Pulmonary artery endothelial cell (primary cell): ENCODE measurements around the gene MTFMT. TPM values are rescaled to one million over a fixed set of nuclear protein-coding genes. Genes with fewer than 3 reads are reported as not detected.
"Not testable (repeated sequence)": the region's sequence is repeated elsewhere in the genome, so short reads cannot be mapped to it uniquely, and the experiment has no call there.

Experiments used
- DNase-seq: peaks from one replicate; pipeline ENCODE4 v3.0.0-alpha.2; 2011; ENCODE audit warnings: low read depth, low spot score
- total RNA-seq: library from RNA; depleted of rRNA; stranded (reverse); fragments of >200 nt; gene quantifications from 2 replicates; pipeline ENCODE4 v1.2.3, GENCODE V29; 2014

Gene MTFMT
- 14.6 and 16.1 TPM in 2 replicates for total RNA-seq

- no peak for DNase-seq
Measured at GRCh38 chr15:65028921-65029735, at the start of gene MTFMT. TSS of gene MTFMT (minus strand) at chr15:65029639. CDS start at chr15:65029613, 26 bp downstream.

DNA sequence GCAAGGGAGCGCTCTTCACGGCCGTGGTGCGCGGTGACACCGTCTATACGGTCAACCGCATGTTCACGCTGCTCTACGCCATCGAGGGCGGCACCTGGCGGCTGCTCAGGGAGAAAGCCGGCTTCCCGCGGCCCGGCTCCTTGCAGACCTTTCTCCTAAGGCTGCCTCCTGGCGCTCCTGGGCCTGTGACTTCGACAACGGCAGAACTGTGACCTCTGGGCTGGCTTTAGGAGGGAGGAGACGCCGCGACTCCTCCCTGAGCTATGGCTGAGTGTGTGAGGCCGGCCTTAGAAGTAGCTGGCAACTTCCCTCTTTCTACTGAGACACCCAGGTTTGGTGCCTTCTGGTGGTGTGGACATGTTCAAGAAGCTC is 48.5 kb upstream of the MTFMT start:
- no peak for DNase-seq

GRCh38 chr15:65077291-65077980 is 48.0 kb upstream of the MTFMT start:
- no peak for DNase-seq

DNA sequence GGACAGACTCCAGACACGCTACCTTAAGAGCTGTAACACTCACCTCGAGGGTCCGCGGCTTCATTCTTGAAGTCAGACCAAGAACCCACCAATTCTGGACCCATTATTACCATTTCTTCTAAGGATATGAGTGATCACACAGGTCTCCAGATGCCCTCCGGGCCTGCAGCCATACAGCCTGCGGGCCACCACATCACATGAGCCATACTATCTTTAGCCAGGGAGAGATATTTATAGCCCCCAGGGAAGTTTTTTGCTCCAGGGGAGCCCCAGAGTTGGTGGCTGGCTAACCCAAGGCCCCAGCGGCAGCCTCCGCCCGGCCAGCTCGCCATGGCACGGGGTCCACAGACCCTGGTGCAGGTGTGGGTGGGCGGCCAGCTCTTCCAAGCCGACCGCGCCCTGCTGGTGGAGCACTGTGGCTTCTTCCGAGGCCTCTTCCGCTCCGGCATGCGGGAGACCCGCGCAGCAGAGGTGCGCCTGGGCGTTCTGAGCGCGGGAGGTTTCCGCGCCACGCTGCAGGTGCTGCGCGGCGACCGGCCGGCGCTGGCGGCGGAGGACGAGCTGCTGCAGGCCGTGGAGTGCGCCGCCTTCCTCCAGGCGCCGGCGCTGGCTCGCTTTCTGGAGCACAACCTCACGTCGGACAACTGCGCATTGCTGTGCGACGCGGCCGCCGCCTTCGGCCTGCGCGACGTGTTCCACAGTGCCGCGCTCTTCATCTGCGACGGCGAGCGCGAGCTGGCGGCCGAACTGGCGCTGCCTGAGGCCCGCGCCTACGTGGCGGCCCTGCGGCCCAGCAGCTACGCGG is 47.2 kb upstream of the MTFMT start, which contains the start of gene KBTBD13:
Gene KBTBD13, plus strand, starts transcription at position 261 of the 805 bp plus-strand sequence. Its CDS starts 70 bp downstream, at position 331.
- DNase-seq, result no peak

DNA sequence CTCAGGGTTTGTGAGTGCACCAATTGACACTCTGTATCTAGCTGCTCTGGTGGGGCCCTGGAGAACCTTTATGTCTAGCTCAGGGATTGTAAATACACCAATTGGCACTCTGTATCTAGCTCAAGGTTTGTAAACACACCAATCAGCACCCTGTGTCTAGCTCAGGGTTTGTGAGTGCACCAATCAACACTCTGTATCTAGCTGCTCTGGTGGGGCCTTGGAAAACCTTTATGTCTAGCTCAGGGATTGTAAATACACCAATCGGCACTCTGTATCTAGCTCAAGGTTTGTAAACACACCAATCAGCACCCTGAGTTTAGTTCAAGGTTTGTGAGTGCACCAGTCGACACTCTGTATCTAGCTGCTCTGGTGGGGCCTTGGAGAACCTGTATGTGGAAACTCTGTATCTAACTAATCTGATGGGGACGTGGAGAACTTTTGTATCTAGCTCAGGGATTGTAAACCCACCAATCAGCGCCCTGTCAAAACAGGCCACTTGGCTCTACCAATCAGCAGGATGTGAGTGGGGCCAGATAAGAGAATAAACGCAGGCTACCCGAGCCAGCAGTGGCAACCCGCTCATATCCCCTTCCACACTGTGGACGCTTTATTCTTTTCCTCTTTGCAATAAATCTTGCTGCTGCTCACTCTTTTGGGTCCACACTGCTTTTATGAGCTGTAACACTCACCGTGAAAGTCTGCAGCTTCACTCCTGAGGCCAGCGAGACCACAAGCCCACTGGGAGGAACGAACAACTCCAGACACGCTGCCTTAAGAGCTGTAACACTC is 46.4 kb upstream of the MTFMT start:
- DNase-seq, result not testable (repeated sequence)

DNA sequence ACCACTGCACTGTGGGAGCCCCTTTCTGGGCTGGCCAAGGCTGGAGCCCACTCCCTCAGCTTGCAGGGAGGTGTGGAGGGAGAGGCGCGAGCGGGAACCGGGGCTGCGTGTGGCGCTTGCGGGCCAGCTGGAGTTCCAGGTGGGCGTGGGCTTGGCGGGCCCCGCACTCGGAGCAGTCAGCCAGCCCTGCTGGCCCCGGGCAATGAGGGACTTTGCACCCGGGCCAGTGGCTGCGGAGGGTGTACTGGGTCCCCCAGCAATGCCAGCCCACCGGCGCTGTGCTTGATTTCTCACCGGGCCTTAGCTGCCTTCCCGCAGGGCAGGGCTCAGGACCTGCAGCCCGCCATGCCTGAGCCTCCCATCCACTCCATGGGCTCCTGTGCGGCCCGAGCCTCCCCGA is 45.5 kb upstream of the MTFMT start:
- DNase-seq, result not testable (repeated sequence)

DNA sequence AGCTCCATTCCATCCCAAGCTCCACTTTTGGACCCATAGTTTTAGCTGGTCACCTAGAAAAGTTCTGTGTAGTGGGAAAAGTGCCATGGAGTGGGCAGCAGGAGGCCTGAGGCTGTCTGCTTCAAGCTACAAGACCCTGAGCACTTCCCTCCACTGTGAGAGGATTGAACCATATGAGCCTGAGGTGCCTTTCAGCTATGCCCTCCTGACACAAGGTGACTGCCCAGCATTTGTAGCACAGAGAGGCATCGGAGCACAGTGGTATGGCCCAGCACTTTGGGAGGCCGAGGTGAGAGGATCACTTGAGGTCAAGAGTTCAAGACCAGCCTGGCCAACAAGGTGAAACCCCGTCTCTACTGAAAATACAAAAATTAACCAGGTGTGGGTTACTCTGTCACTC is 43.2 kb upstream of the MTFMT start:
- no peak for DNase-seq

GRCh38 chr15:65072027-65072426 is 42.6 kb upstream of the MTFMT start:
- DNase-seq, result no peak

GRCh38 chr15:65071381-65071811 is 42.0 kb upstream of the MTFMT start:
- DNase-seq, result no peak

DNA sequence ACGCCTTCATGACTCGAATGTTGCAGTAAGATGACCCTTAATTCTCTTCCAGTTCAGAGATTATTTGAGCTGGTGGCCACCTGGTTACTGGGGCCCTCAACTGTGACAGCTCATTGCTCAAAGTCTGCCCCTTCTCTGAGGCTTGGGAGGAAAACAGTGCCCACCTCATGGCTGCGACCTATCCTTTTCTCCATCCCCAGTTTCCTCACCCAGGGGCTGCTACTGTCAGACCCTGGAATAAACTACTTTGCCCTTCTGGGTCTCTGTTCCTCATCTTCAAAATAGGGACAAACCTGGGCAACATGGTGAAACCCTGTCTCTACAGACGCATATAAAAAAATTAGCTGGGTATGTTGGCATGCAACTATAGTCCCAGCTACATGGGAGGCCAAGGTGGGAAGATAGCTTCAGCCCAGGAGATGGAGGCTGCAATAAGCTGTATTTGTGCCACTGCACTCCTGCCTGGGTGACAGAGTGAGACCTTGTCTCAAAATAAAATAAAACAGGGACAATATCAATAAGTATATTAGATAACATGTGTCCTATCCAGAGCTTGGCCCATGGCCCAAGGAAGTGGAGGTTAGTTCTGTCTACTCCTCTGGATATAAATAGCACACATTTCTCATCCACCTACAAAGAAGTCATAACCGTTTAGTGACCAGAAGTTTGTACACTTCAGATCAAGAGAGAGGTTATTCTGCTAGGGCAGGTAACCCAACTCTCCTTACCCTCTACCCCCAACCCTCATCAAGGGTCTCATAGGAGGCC is 40.5 kb upstream of the MTFMT start:
- no peak for DNase-seq

DNA sequence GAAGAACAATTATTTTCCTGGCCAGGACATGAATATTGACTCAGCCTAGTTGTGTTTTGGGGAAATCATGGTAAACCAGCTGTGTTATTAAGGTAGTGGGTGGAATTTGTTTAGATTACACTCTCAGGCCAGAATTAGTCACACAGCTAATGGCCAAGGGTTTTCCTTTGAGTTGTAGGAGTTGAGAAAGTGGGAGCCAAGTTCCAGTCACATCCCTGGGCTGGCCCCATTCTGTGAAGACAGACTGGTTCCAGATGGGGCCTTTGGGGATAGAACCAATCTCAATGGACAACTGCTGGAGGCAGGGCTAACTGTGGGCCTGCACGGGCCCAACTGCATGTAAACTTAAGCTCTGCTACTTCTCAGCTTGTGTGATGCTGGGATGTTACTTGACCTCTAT is 39.7 kb upstream of the MTFMT start:
- no peak for DNase-seq

GRCh38 chr15:65068403-65068788 is 39.0 kb upstream of the MTFMT start:
- no peak for DNase-seq

DNA sequence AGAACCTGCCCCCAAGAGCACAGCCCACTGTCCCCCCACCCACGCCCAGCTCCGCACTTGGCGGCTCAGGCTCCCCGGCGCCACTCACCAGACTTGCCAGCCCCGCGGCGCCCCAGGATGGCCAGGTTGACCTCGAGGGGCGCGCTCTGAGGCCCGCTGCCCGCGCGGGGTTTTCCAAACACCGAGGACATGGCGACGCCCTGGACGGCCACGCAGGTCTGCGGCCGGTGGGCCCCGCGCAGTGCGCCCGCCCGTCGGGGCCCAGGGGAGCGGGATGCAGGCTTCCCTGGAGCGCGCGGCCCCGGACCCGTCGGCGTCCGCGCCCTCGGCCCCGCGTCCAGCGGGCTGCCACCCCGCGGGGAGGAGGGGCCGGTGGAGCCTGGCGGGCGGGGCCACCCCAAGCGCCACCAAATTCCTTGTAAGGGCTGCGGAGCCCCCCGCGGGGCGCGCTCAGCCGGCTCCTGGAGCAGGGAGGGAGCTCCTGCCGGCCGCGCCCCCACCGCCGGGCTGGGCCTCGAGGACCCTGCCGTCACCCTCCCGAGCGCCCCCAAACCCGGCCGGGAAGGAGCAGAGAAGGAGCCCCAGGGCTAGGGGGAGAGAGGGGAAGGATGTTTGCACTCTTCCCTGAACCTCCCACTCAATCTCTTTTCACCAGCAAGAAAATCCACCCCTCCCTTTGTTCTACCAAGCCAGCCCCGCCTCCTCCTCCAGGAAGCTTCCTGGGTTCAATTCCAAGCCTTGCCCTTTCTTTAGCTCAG is 38.4 kb upstream of the MTFMT start, which contains the start of gene RASL12:
Gene RASL12, minus strand, starts transcription at position 347 of the 758 bp plus-strand sequence. Its CDS starts 156 bp downstream, at position 191.
- DNase-seq, result no peak

DNA sequence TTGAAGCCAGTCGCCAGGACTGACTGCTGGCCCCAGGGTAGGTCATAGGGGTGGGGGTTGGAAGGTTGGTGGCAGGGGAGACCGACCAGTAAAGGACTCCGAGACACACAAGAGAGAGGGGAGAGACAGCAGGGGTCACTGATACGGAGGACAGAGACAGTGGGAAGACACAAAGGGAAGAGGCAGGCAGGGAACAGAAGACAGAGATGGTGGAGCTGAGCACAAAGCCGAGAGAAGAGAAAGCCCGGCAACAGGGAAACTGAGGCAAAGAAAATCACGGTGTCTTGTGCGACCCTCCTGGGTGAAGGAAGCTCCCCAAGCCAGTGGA is 37.8 kb upstream of the MTFMT start:
- no peak for DNase-seq

DNA sequence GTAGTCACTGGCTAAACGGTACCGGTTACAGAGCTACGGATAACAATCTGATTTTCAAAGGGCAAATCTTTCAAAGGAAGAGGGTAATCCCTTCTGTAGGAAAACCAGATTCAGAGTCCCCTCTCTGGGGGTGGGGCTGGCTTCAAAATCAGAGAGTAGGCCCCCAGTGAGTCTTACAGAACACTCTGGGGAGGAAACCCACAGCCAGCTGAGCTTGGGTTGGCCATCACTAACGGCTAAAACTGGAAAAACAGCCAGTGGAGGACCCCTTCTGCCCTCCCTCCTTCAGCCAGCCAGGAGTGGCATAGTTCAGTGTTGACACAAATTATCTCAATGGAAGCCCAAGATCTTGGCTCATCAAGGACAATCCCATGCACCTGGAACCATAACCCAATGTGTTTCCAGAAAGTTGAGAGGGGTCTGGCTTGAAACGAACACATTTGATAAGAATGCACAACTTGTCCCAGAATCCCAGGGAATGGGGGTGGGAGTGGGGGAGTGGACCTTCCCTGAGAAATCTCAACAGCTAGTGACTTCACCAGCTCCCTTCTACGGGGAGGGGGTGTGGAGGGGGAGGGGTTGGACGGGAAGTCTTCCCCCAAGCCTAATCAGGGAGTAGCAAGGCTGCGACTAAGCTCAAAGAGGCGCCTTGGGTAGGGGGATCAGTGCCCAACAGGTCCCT is 37.3 kb upstream of the MTFMT start:
- DNase-seq, result no peak

- DNase-seq, result no peak
Measured at GRCh38 chr15:65066001-65066634, 36.7 kb upstream of the MTFMT start.

- no peak for DNase-seq
Measured at GRCh38 chr15:65062726-65063125, 33.3 kb upstream of the MTFMT start.

DNA sequence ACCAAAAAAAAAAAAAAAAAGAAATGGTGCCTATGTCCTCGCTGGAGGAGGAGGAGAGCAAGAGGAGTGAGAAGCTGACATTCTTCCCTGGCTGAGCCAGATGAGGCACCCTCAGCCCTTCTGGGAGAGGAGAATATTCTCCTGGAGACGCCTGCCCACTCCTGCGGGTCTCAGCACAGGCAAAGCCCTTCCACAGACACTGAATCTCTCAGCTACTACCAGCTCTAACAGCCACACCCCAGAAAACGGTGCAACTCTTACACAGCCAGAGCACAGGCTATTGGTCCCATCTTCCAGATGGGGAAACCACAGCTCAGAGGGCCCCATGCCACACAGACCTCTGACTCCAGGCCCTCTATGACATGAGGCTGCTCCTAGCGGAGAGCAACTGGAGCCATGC is 32.6 kb upstream of the MTFMT start:
- no peak for DNase-seq
